HepG2 (cell line): ENCODE measurements around the gene DROSHA. TPM values are rescaled to one million over a fixed set of nuclear protein-coding genes. Genes with fewer than 3 reads are reported as not detected.

ENCODE experiments used
- ATAC-seq: fragments of 200-7000 bp; cut with Tn5 transposase; 3 replicates; pipeline ENCODE4 v1.9.1; 2020; ENCODE audit warnings: mild to moderate bottlenecking, moderate library complexity
- BruUV-seq: library from RNA; stranded (reverse); fragments of 400-500 nt; replicated peaks from 2 replicates; lab custom pipeline; 2021; lab: Mats Ljungman, UMichigan
- CTCF ChIA-PET: fragments of 300-600 bp; formaldehyde crosslinking; extraction: SDS; loops from one replicate; lab custom pipeline; 2021; ENCODE audit warnings: low total read pairs, inconsistent platforms, low intra/inter-chr PET ratio; lab: Yijun Ruan, JAX
- POLR2A ChIA-PET: fragments of 350-600 bp; sonication (Branson Sonifier 250); formaldehyde crosslinking; loops from one replicate; lab custom pipeline; 2020; ENCODE audit warnings: antibody characterized with exemption, inconsistent platforms; lab: Yijun Ruan, JAX
- DNase-seq: peaks from one replicate; pipeline ENCODE4 v3.0.0-alpha.2; 2015; ENCODE audit warnings: low spot score
- FAIRE-seq: peaks from 3 replicates; lab custom pipeline; 2011; peaks lifted over from hg19 to GRCh38; lab: Jason Lieb, UNC
- H2AFZ ChIP-seq: one replicate; pipeline ENCODE4 v1.6.1; 2011; ENCODE audit warnings: low read length, inconsistent platforms
- H3K27ac ChIP-seq: fragments of 300-600 bp; 3 replicates; pipeline ENCODE4 v1.8.0; 2011; ENCODE audit warnings: mixed run types, mild to moderate bottlenecking, mixed read lengths, low read length, inconsistent platforms; ENCODE audit not compliant: insufficient read depth; ENCODE audit errors: extremely low read length
- H3K27me3 ChIP-seq, 2 experiments: fragments of 200-600 bp in 1 of 2; 2 replicates in 1 of 2; 3 replicates in 1 of 2; pipeline versions ENCODE4 v1.6.0 to v1.8.0; 2011; ENCODE audit warnings: low read length in 2 of 2, mild to moderate bottlenecking in 2 of 2, moderate library complexity in 2 of 2, inconsistent platforms in 1 of 2; ENCODE audit not compliant: insufficient read depth in 2 of 2, control insufficient read depth in 1 of 2
- H3K36me3 ChIP-seq, 2 experiments: fragments of 200-600 bp in 1 of 2; replicated peaks in 1 of 2; 2 replicates in 1 of 2; 3 replicates in 1 of 2; pipeline versions ENCODE4 v1.5.1 to v1.8.0; 2011; ENCODE audit warnings: low read length in 2 of 2, inconsistent platforms in 1 of 2; ENCODE audit not compliant: insufficient read depth in 2 of 2, control insufficient read depth in 1 of 2
- H3K4me1 ChIP-seq: 2 replicates; pipeline ENCODE4 v1.5.1; 2012; ENCODE audit warnings: low read length, inconsistent platforms; ENCODE audit not compliant: insufficient read depth
- H3K4me2 ChIP-seq: 2 replicates; pipeline ENCODE4 v1.6.0; 2011; ENCODE audit warnings: low read depth, low read length, inconsistent platforms
- H3K4me3 ChIP-seq, 3 experiments: fragments of 200-600 bp in 1 of 3; sonication (generic), shearing (Covaris generic) in 1 of 3; replicated peaks in 1 of 3; 2 replicates each; pipeline ENCODE4 v1.5.1; 2011 to 2016; ENCODE audit warnings: low read length in 3 of 3, inconsistent platforms in 2 of 3, low read depth in 2 of 3, mild to moderate bottlenecking in 2 of 3, control low read depth in 1 of 3, mixed read lengths in 1 of 3; ENCODE audit not compliant: insufficient read depth in 1 of 3
- H3K79me2 ChIP-seq: one replicate; pipeline ENCODE4 v1.6.1; 2011; ENCODE audit warnings: low read length, inconsistent platforms; ENCODE audit not compliant: insufficient read depth
- H3K9ac ChIP-seq: 2 replicates; pipeline ENCODE4 v1.6.0; 2011; ENCODE audit warnings: mild to moderate bottlenecking, low read depth, low read length, inconsistent platforms; ENCODE audit not compliant: insufficient read depth
- H3K9me3 ChIP-seq: 2 replicates; pipeline ENCODE4 v1.5.1; 2012; ENCODE audit warnings: mild to moderate bottlenecking, low read length
- H4K20me1 ChIP-seq: 2 replicates; pipeline ENCODE4 v1.6.0; 2011; ENCODE audit warnings: inconsistent platforms, mild to moderate bottlenecking, low read length, moderate library complexity; ENCODE audit not compliant: insufficient read depth
- ARNT ChIP-seq: fragments of 450-650 bp; IDR thresholded peaks from 2 replicates; pipeline ENCODE4 v1.6.1; 2017
- EED ChIP-seq: sonication (generic); formaldehyde crosslinking; IDR thresholded peaks from 2 replicates; pipeline ENCODE4 v1.5.0; 2020; ENCODE audit warnings: mild to moderate bottlenecking, missing genetic modification reagents
- FOXK2 ChIP-seq: fragments of 450-650 bp; IDR thresholded peaks from 2 replicates; pipeline ENCODE4 v1.6.1; 2016
- GABPA ChIP-seq, 2 experiments: IDR thresholded peaks; 2 replicates each; pipeline ENCODE4 v1.6.1; 2011 to 2016; ENCODE audit warnings: low read depth in 2 of 2, low read length in 1 of 2, missing biosample characterization in 1 of 2, missing genetic modification characterization in 1 of 2
- GATAD2A ChIP-seq: IDR thresholded peaks from 2 replicates; pipeline ENCODE4 v1.6.1; 2016
- MED1 ChIP-seq: sonication (generic); formaldehyde crosslinking; IDR thresholded peaks from 2 replicates; pipeline ENCODE4 v1.4.0; 2020; ENCODE audit warnings: missing genetic modification reagents
- MXI1 ChIP-seq: IDR thresholded peaks from 3 replicates; pipeline ENCODE4 v1.6.1; 2012; ENCODE audit warnings: low read depth, low read length, inconsistent platforms, borderline replicate concordance
- RNF2 ChIP-seq: fragments of 450-650 bp; conservative IDR thresholded peaks from 2 replicates; pipeline ENCODE4 v1.6.1; 2016; ENCODE audit warnings: low read depth
- ZNF225 ChIP-seq: sonication (generic); formaldehyde crosslinking; IDR thresholded peaks from 2 replicates; pipeline ENCODE4 v1.4.0; 2020; ENCODE audit warnings: mild to moderate bottlenecking, missing genetic modification reagents
- ZNF34 ChIP-seq: sonication (generic); formaldehyde crosslinking; IDR thresholded peaks from 2 replicates; pipeline ENCODE4 v1.4.0; 2020; ENCODE audit warnings: mild to moderate bottlenecking, missing genetic modification reagents, borderline replicate concordance
- ZNF670 ChIP-seq: sonication (generic); formaldehyde crosslinking; IDR thresholded peaks from 2 replicates; pipeline ENCODE4 v1.8.0; 2022; ENCODE audit warnings: mild to moderate bottlenecking, missing genetic modification reagents, borderline replicate concordance
- ZNF703 ChIP-seq: sonication (generic); formaldehyde crosslinking; IDR thresholded peaks from 2 replicates; pipeline ENCODE4 v1.5.1; 2020; ENCODE audit warnings: missing genetic modification reagents, mild to moderate bottlenecking, moderate library complexity, borderline replicate concordance
- WGBS: methylation state at CpG from one replicate; pipeline ENCODE4 v1.1.6; 2017; ENCODE audit warnings: low lambda C conversion rate; 5-methylcytosine and 5-hydroxymethylcytosine counted together
- in situ Hi-C: cut with HindIII; loops from 2 replicates; pipeline ENCODE4 v1.10.0; 2017; ENCODE audit warnings: low pct_unique_long_range_greater_than_20kb; ENCODE audit not compliant: extremely low pct_ligation_motif_present
- intact Hi-C: fragments of 100-400 bp; cut with micrococcal nuclease; formaldehyde crosslinking; loops from one replicate; pipeline ENCODE4 v1.10.0; 2022; ENCODE audit not compliant: unreplicated experiment
- polyA plus RNA-seq, 8 experiments: library from polyadenylated mRNA; depleted of rRNA in 3 of 8; stranded (reverse) in 7 of 8; unstranded in 1 of 8; fragments of >200 nt; fragmentation: Illumina TruSeq in 4 of 8; extraction: Trizol in 4 of 8; gene quantifications; 2 replicates each; pipeline versions ENCODE4 v1.2.1 to v1.2.3, GENCODE V29; 2011 to 2016; ENCODE audit warnings: low read depth in 4 of 8, missing spikeins in 1 of 8, mixed read lengths in 1 of 8; ENCODE audit not compliant: insufficient read depth in 1 of 8
- total RNA-seq, 5 experiments: library from RNA; depleted of rRNA; stranded (reverse); fragments of >200 nt; fragmentation: Illumina TruSeq; extraction: Trizol; gene quantifications; 2 replicates each; pipeline ENCODE4 v1.2.3, GENCODE V29; 2016; ENCODE audit warnings: low read depth in 1 of 5
- TF ChIP-seq, protein P1 (sequence below): sonication (generic); formaldehyde crosslinking; IDR thresholded peaks from 2 replicates; pipeline ENCODE4 v1.5.1; 2020; ENCODE audit warnings: missing genetic modification reagents, mild to moderate bottlenecking, borderline replicate concordance

The DROSHA gene
- total and polyA plus RNA-seq, 2 of the 13 experiments (the other 11 are each of a cell fraction or from before 2014, with no cell fraction given), result 22.3 to 29.4 TPM

DNA sequence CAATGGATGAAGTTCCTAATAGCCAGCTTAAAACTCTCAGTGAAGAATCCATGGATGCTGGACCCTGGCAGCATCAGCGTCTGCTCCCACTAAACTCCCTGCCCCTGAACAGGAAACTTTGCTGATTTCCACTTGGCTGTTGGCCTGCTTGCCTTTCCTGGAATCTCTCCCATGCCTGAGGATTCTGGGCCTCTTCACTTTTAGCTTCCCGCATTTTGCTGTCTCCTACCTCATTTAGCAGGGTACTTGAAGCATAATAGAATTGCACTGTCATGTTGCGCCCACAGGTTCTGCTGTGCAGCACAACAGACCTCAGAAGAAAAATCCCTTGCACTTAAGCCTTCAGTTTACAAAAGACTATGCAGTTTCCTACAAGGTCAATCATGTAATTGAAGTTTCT lies 127.6 kb downstream of the DROSHA start (continued):
- no peak for TF ChIP-seq MED1 (CRISPR knock-in tag)
- no peak for TF ChIP-seq ARNT
- TF ChIP-seq, protein P1, sequence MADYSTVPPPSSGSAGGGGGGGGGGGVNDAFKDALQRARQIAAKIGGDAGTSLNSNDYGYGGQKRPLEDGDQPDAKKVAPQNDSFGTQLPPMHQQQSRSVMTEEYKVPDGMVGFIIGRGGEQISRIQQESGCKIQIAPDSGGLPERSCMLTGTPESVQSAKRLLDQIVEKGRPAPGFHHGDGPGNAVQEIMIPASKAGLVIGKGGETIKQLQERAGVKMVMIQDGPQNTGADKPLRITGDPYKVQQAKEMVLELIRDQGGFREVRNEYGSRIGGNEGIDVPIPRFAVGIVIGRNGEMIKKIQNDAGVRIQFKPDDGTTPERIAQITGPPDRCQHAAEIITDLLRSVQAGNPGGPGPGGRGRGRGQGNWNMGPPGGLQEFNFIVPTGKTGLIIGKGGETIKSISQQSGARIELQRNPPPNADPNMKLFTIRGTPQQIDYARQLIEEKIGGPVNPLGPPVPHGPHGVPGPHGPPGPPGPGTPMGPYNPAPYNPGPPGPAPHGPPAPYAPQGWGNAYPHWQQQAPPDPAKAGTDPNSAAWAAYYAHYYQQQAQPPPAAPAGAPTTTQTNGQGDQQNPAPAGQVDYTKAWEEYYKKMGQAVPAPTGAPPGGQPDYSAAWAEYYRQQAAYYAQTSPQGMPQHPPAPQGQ (CRISPR knock-in tag), result no peak
- no peak for TF ChIP-seq ZNF225 (CRISPR knock-in tag)
- TF ChIP-seq MXI1, result no peak
- no peak for TF ChIP-seq FOXK2
- TF ChIP-seq GABPA (IDR thresholded peaks at IDR 0.05; ENCODE audit: low read depth, low read length), result no peak
- TF ChIP-seq GABPA (CRISPR knock-in tag; IDR thresholded peaks at IDR 0.05; ENCODE audit: low read depth), result no peak

DNA sequence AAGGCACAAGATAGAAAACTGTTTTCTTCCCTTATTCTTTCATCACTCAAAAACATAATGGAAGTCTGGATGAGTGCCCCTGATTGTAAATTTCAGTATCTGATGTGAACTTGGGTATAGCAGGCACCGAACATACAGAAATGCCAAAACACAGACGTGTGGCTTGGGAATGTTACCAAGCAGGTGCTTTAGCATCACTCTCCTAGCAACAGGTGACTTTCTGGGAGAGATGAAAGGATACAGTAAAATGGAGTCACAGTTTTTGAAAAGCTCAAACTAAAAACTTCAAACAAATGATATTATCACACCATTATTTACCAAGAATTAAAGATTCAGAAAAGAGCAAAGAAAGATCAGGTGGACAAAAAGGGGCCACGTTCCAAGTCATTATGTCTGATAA lies 130.2 kb downstream of the DROSHA start:
- no peak for TF ChIP-seq GATAD2A (CRISPR knock-in tag)
- no peak for TF ChIP-seq ZNF703
- TF ChIP-seq RNF2, result no peak
- no peak for TF ChIP-seq ZNF34
- TF ChIP-seq ZNF670, result no peak
- TF ChIP-seq EED (CRISPR knock-in tag), result no peak
- Histone ChIP-seq H3K27me3 (no peaks in the 10 kb centered on the region), H3K4me2 (no peak overlapping the region), H3K4me1 (no peaks in the 10 kb centered on the region), H2AFZ (no peak overlapping the region), H3K79me2 (no peaks in the 10 kb centered on the region), H3K4me3 (no peak overlapping the region), H3K36me3 (peaks cover 5 to 19% of the 10 kb centered on the region in 2 experiments; a peak in 4 of 5 replicates), H3K9me3 (no peaks in the 10 kb centered on the region), H3K27ac (no peak overlapping the region), H3K9ac (no peak overlapping the region), H4K20me1 (no peaks in the 10 kb centered on the region)
- 72% methylated on average over 3 of the region's 3 CpGs for WGBS
- no TSS peak for BruUV-seq
- intact Hi-C loops (no loop called here), in situ Hi-C loops (no loop called here)
- DNase-seq (no peak), ATAC-seq (no peak), FAIRE-seq (no peak)
- ChIA-PET POLR2A (no interaction called here), CTCF (no interaction called here)
